ENCODE results near the gene TMEM207. TPM values are rescaled to one million over a fixed set of nuclear protein-coding genes. Genes with fewer than 3 reads are reported as not detected.

The TMEM207 gene
- total RNA-seq, 1 donor from 2014 or later, result not detected

DNA sequence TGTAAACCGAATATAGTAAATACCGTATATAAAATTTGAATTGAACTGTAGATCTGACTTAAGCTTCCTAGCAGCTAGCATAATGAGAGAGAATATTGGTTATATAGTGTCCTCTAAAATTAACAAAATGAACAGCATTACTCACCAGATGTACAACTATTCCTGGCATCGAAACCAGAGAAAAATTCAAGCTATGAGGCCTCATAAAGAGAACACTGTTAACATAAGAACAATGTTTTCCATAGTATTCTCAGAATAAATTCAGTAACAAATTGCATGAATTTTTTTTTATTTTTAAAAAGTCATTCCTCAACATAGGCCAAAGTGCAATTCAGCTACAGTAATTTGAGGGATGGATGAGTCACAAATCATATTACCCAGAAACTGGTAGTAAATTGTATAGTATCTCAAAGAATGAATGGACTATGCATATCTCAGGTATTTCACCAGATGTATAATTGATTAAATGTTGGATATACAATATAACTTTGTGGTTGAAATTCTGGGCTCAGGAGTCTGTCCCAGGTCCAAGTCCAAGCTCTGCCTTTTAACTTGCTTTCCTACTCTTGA lies 5.0 kb downstream of the TMEM207 start:
- no peaks in the 10 kb centered on the region for H4K20me1 ChIP-seq (ENCODE audit: insufficient read depth, low read length)
- Mint-ChIP-seq H3K36me3 (ENCODE audit: low read depth, unreplicated experiment) (no peaks in the 10 kb centered on the region), H3K4me1 (ENCODE audit: low read depth, unreplicated experiment) (peaks cover 14% of the 10 kb centered on the region), H3K27me3 (ENCODE audit: low read depth, unreplicated experiment) (no peaks in the 10 kb centered on the region), H3K9me3 (ENCODE audit: unreplicated experiment) (no peaks in the 10 kb centered on the region), H3K27ac (ENCODE audit: unreplicated experiment) (no peak overlapping the region), H3K4me3 (ENCODE audit: unreplicated experiment) (no peak overlapping the region)
- H3K4me2 ChIP-seq (ENCODE audit: low read length), result no peak overlapping the region
- no peak overlapping the region for H3K9ac ChIP-seq (ENCODE audit: low read length)
- no peak overlapping the region for H3K27ac ChIP-seq (ENCODE audit: low read depth, low read length)
- no peak for TF ChIP-seq EZH2 (IDR thresholded peaks at IDR 0.05; ENCODE audit: insufficient read depth, low read length)
- TF ChIP-seq, protein P1, sequence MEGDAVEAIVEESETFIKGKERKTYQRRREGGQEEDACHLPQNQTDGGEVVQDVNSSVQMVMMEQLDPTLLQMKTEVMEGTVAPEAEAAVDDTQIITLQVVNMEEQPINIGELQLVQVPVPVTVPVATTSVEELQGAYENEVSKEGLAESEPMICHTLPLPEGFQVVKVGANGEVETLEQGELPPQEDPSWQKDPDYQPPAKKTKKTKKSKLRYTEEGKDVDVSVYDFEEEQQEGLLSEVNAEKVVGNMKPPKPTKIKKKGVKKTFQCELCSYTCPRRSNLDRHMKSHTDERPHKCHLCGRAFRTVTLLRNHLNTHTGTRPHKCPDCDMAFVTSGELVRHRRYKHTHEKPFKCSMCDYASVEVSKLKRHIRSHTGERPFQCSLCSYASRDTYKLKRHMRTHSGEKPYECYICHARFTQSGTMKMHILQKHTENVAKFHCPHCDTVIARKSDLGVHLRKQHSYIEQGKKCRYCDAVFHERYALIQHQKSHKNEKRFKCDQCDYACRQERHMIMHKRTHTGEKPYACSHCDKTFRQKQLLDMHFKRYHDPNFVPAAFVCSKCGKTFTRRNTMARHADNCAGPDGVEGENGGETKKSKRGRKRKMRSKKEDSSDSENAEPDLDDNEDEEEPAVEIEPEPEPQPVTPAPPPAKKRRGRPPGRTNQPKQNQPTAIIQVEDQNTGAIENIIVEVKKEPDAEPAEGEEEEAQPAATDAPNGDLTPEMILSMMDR (IDR thresholded peaks at IDR 0.05; ENCODE audit: insufficient read depth, low read depth, low read length), result no peak
- no peak overlapping the region for H2AFZ ChIP-seq (ENCODE audit: low read depth, low read length)
- no peaks in the 10 kb centered on the region for H3K36me3 ChIP-seq (ENCODE audit: insufficient read depth, low read length)
- FAIRE-seq (no peak), DNase-seq (ENCODE audit: low read depth) (peak; percentile 41)
- no peaks in the 10 kb centered on the region for H3K79me2 ChIP-seq (ENCODE audit: insufficient read depth, low read length)
- no peaks in the 10 kb centered on the region for H3K9me3 ChIP-seq (ENCODE audit: insufficient read depth, low read depth, low read length)
- H3K4me3 ChIP-seq (ENCODE audit: insufficient read depth, low read depth, low read length), result no peak overlapping the region
- H3K4me1 ChIP-seq (ENCODE audit: insufficient read depth, low read length), result no peaks in the 10 kb centered on the region
- no peaks in the 10 kb centered on the region for H3K27me3 ChIP-seq (ENCODE audit: insufficient read depth, low read length)

DNA sequence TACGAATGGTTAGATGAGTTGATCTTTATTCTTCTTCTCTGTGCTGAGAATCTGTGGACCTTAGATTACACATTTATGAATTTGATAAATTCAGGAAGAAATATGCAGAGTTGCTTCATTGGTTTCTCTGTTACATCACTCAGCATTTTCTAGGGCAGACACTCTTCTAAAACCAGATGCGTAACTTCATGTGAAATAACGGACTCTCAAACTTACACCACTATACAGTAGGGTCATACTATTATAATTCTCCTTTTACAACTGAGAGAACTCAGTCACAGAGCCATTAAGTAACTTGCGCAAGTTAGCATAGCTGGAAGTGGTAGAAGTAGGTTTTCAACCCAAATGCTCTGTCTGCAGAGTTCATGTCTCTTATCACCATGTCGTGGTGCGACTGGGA lies 5.7 kb downstream of the TMEM207 start:
- Mint-ChIP-seq H3K36me3 (ENCODE audit: low read depth, unreplicated experiment) (no peaks in the 10 kb centered on the region), H3K9me3 (ENCODE audit: unreplicated experiment) (no peaks in the 10 kb centered on the region), H3K27me3 (ENCODE audit: low read depth, unreplicated experiment) (no peaks in the 10 kb centered on the region), H3K4me3 (ENCODE audit: unreplicated experiment) (no peak overlapping the region), H3K4me1 (ENCODE audit: low read depth, unreplicated experiment) (peaks cover 18% of the 10 kb centered on the region), H3K27ac (ENCODE audit: unreplicated experiment) (no peak overlapping the region)
- Histone ChIP-seq H2AFZ (ENCODE audit: low read depth, low read length) (no peak overlapping the region), H3K9me3 (ENCODE audit: insufficient read depth, low read depth, low read length) (no peaks in the 10 kb centered on the region), H3K27me3 (ENCODE audit: insufficient read depth, low read length) (no peaks in the 10 kb centered on the region), H3K4me1 (ENCODE audit: insufficient read depth, low read length) (no peaks in the 10 kb centered on the region), H3K4me2 (ENCODE audit: low read length) (no peak overlapping the region), H3K36me3 (ENCODE audit: insufficient read depth, low read length) (no peaks in the 10 kb centered on the region), H3K27ac (ENCODE audit: low read depth, low read length) (no peak overlapping the region), H3K79me2 (ENCODE audit: insufficient read depth, low read length) (no peaks in the 10 kb centered on the region), H3K4me3 (ENCODE audit: insufficient read depth, low read depth, low read length) (no peak overlapping the region), H4K20me1 (ENCODE audit: insufficient read depth, low read length) (no peaks in the 10 kb centered on the region), H3K9ac (ENCODE audit: low read length) (no peak overlapping the region)
- TF ChIP-seq, protein P1 (IDR thresholded peaks at IDR 0.05; ENCODE audit: insufficient read depth, low read depth, low read length), result no peak
- no peak for TF ChIP-seq EZH2 (IDR thresholded peaks at IDR 0.05; ENCODE audit: insufficient read depth, low read length)
- DNase-seq (ENCODE audit: low read depth) (no peak), FAIRE-seq (no peak)

DNA sequence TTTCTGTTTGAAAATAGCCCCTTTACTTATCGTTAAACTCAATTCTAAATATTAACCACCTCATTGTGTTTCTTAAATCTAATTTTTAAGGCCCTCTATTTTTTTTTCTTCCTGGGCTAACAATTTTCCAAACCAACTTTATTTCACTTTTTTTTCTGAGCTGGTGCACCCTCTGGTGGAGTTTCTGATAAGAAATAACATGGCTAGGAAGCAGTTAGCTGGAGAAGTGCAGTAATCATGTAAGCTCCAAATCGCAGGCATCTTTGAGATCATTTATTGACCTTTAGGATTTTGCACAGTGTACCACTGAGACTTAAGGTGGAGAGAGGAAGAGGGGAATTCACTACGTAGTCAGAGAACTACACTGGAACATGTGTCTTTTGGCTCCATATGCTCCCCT lies 6.4 kb downstream of the TMEM207 start:
- no peaks in the 10 kb centered on the region for H3K79me2 ChIP-seq (ENCODE audit: insufficient read depth, low read length)
- H3K36me3 ChIP-seq (ENCODE audit: insufficient read depth, low read length), result no peaks in the 10 kb centered on the region
- H3K4me1 ChIP-seq (ENCODE audit: insufficient read depth, low read length), result no peaks in the 10 kb centered on the region
- H3K27me3 ChIP-seq (ENCODE audit: insufficient read depth, low read length), result no peaks in the 10 kb centered on the region
- Mint-ChIP-seq H3K36me3 (ENCODE audit: low read depth, unreplicated experiment) (no peaks in the 10 kb centered on the region), H3K27me3 (ENCODE audit: low read depth, unreplicated experiment) (no peaks in the 10 kb centered on the region), H3K4me3 (ENCODE audit: unreplicated experiment) (no peak overlapping the region), H3K27ac (ENCODE audit: unreplicated experiment) (no peak overlapping the region), H3K4me1 (ENCODE audit: low read depth, unreplicated experiment) (peaks cover 18% of the 10 kb centered on the region), H3K9me3 (ENCODE audit: unreplicated experiment) (no peaks in the 10 kb centered on the region)
- DNase-seq (ENCODE audit: low read depth) (no peak), FAIRE-seq (no peak)
- no peak overlapping the region for H3K27ac ChIP-seq (ENCODE audit: low read depth, low read length)
- H2AFZ ChIP-seq (ENCODE audit: low read depth, low read length), result no peak overlapping the region
- H3K9ac ChIP-seq (ENCODE audit: low read length), result no peak overlapping the region
- no peak overlapping the region for H3K4me2 ChIP-seq (ENCODE audit: low read length)
- no peaks in the 10 kb centered on the region for H4K20me1 ChIP-seq (ENCODE audit: insufficient read depth, low read length)
- TF ChIP-seq, protein P1 (IDR thresholded peaks at IDR 0.05; ENCODE audit: insufficient read depth, low read depth, low read length), result peak; percentile 31
- TF ChIP-seq EZH2 (IDR thresholded peaks at IDR 0.05; ENCODE audit: insufficient read depth, low read length), result no peak
- no peak overlapping the region for H3K4me3 ChIP-seq (ENCODE audit: insufficient read depth, low read depth, low read length)
- H3K9me3 ChIP-seq (ENCODE audit: insufficient read depth, low read depth, low read length), result no peaks in the 10 kb centered on the region

All from astrocyte (in vitro differentiated cells and primary cell).